ENCODE measurements around the gene CBX5.

DNA sequence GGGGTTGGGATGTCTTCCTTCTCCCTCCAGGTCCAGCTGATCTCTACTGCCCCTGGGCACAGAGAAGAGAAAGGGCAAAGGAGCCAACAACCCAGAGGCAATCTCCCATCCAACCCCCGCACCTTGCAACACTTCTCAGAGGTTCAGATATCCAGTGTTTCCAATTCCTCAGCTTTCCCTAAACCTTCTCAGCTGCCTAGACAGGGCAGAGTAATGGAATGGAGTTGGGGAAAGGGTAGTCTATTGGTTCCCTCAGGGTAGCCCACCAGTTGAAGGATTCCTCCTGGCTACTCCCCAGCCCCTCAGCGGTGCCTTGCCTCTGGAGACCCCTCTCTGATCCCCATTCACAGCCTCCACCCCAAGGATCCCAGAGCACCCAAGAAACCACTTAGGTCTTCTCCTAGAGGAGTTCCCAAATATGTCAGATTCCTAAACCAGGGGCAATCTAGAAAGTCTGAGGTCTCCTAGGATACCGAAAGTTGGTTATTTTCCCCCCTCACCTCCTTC, 20.4 kb upstream of the CBX5 start:
- TF ChIP-seq POLR2AphosphoS5 (IDR thresholded peaks at IDR 0.05; ENCODE audit: low read depth, low read length) (no peak), SIN3A (IDR thresholded peaks at IDR 0.05; ENCODE audit: borderline replicate concordance, insufficient read depth, low read length) (no peak), TAF1 (IDR thresholded peaks at IDR 0.05; ENCODE audit: borderline replicate concordance, insufficient read depth, low read length) (no peak)
